ENCODE measurements around the gene SPRR1A.
A peak's percentile ranks its signal among the peaks of the same experiment; 100 is the strongest.

SPRR1A gene

DNA sequence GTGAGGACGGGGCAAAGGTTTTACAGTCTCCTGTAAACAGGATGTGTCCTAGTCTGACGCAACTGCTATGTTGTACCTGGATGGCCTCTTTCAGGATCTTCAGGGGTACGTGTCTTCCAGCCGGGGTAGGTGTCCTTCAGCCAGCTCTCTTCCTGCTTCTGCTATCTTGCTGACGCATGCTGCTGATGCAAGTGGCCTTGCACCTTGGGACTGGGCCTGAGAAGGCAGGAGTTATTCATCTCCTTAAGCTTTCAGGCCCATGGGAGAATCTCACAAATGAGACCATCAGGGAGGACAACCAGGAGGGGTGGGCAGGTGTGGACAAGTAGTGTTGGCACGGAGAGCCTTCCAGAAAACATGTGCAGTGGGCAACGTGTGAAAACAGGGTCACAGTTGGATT is 39.2 kb downstream of the SPRR1A start:
- H3K27ac ChIP-seq: no peak overlapping the region
- no peak for DNase-seq (ENCODE audit: low read depth, low spot score)

DNA sequence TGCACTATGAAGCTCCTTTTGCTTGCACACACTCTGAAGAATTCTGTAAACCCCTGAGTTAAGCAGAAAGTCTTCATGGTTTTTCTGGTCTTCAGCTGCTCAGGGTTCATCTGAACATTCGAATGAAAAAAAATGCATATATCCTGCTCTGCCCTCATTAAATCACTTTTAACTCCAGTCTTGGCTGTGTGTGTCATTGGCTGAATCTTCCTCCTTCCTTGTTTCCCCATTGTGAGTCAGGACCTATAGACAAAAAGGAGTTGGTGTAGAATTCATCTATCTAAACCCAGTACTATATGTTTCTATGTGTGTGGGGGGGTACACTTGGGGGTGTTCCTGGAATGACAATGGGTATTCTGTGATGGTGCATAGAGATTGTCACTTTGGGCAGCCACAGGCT is 40.5 kb downstream of the SPRR1A start:
- DNase-seq (ENCODE audit: low read depth, low spot score): no peak
- H3K27ac ChIP-seq: peak overlapping the region; percentile 31

GRCh38 chr1:153025797-153026196 is 41.9 kb downstream of the SPRR1A start:
- H3K27ac ChIP-seq: peak overlapping the region; percentile 31
- peak; percentile 49 for DNase-seq (ENCODE audit: low read depth, low spot score)

DNA sequence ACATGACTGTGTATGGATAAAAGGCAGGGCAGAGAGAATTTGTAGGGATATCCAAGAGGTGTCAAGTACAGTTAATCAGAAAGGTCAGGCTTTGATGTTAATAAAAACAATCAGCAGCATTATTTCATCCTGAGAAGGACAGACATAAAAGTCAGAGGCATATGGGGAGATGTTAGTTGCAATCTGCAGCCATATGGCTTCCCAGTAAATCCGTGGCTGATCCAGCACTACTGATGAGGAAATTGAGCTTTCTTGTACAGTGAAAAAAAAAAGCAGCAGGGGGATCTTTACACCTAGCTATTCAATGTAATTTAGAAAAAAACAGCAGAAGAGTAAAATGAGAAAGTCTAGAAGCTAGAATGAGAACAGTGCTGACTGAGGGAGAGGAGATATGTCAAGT is 44.9 kb downstream of the SPRR1A start:
- DNase-seq (ENCODE audit: low read depth, low spot score): no peak

DNA sequence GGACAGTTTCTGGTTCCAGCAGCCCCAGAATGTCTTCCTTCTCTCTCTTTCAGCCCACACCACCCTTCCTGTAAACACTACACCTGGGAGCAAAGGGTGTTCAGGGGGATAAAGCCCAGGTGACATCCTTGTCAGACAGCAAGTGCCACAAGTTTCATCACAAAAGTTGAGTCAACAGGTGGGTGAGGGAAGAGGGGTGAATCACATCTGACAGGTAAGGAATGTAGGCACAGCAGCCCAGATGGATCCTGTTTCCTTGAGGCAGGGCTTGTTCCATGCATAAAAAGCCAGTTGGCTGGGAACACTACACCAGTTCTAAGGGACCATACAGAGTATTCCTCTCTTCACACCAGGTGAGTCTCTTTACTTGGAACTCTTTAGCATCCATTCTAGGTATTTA is 47.0 kb downstream of the SPRR1A start, which contains the start of gene SPRR1B:
SPRR1B (plus strand) TSS at position 309 of the 400 bp plus-strand sequence. CDS start 1,143 bp downstream, outside the sequence.
- peak within 1 kb of the TSS; percentile 78 for H3K27ac ChIP-seq
- peak; percentile 82 for DNase-seq (ENCODE audit: low read depth, low spot score)

More for the DNA sequence above, 44.9 kb downstream of the SPRR1A start:
- H3K27ac ChIP-seq: no peak overlapping the region

DNA sequence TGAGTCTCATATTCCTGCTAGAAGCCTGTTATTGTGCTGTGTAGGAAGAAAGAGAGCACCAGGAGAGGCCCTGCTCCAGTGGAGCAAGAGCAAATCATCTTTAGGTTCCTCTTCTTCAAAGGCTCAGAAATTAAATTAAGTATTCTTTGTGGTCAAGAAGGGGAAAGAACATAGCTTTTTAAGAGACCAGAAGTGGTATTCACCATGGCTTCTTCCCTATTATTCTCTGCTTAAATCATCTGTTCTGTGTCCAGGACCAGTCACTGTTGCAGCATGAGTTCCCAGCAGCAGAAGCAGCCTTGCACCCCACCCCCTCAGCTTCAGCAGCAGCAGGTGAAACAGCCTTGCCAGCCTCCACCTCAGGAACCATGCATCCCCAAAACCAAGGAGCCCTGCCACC is 48.2 kb downstream of the SPRR1A start:
- peak overlapping the region; percentile 78 for H3K27ac ChIP-seq
- no peak for DNase-seq (ENCODE audit: low read depth, low spot score)

- H3K27ac ChIP-seq: peak overlapping the region; percentile 78
- DNase-seq (ENCODE audit: low read depth, low spot score): peak; percentile 91
Observed at GRCh38 chr1:153032677-153033308, 48.9 kb downstream of the SPRR1A start.

DNA sequence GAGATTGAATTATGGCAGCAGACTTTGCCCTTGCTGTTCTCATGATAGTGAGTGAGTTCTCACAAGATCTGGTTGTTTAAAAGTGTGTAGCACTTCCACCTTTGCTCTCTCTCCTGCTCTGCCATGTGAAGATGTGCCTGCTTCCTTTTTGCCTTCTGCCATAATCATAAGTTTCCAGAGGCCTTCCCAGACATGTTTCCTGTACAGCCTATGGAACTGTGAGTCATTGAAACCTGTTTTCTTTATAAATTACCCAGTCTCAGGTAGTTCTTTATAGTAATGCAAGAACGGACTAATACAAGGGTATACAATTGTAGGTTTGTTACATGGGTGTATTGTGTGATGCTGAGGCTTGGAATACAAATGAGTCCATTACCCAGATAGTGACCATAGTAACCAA is 51.3 kb downstream of the SPRR1A start:
- H3K27ac ChIP-seq: peak overlapping the region; percentile 78
- DNase-seq (ENCODE audit: low read depth, low spot score): no peak

Data from epithelial cell of prostate (primary cell).